Psoas muscle (tissue), 8 donors: ENCODE data around the gene PIR. TPM values are rescaled to one million over a fixed set of nuclear protein-coding genes. Genes with fewer than 3 reads are reported as not detected.
A peak's percentile ranks its signal among the peaks of the same experiment; 100 is the strongest.

Experiments used
- ATAC-seq, 4 donors: fragments of 200-7000 bp; cut with Tn5 transposase; one replicate each; pipeline ENCODE4 v1.9.1; 2020; ENCODE audit warnings: moderate library complexity in 3 of 4, mild to moderate bottlenecking in 2 of 4
- DNase-seq, 2 donors: peaks; one replicate each; pipeline ENCODE4 v3.0.0-alpha.2; 2020
- H3K27ac ChIP-seq: fragments of 200-600 bp; one replicate; pipeline ENCODE4 v1.8.0; 2022
- H3K27me3 ChIP-seq, 3 donors: fragments of 200-600 bp in 1 of 3; one replicate each; pipeline versions ENCODE4 v1.6.1 to v1.8.0; 2013 to 2022; ENCODE audit warnings: low read length in 2 of 3, mild to moderate bottlenecking in 2 of 3, moderate library complexity in 1 of 3; ENCODE audit not compliant: insufficient read depth in 3 of 3
- H3K36me3 ChIP-seq, 2 donors: fragments of 200-600 bp in 1 of 2; one replicate each; pipeline versions ENCODE4 v1.6.1 to v1.8.0; 2013 to 2022; ENCODE audit warnings: low read depth in 1 of 2, mild to moderate bottlenecking in 1 of 2, moderate library complexity in 1 of 2; ENCODE audit not compliant: insufficient read depth in 1 of 2
- H3K4me1 ChIP-seq: fragments of 200-600 bp; one replicate; pipeline ENCODE4 v1.8.0; 2022
- H3K4me3 ChIP-seq: fragments of 200-600 bp; one replicate; pipeline ENCODE4 v1.8.0; 2022; ENCODE audit warnings: mild to moderate bottlenecking
- H3K9me3 ChIP-seq: fragments of 200-600 bp; one replicate; pipeline ENCODE4 v1.8.0; 2022
- WGBS, 3 donors: extraction: QIAGEN DNeasy Blood & Tissue Kit; methylation state at CpG; one replicate each; pipeline versions ENCODE4 v1.1.6 to v1.1.7; 2013; 5-methylcytosine and 5-hydroxymethylcytosine counted together
- intact Hi-C, 2 donors: fragments of 100-400 bp; cut with DNase I; formaldehyde crosslinking; loops; one replicate each; pipeline versions ENCODE4 v1.11.0 to v1.14.2; 2022
- polyA plus RNA-seq, 3 donors: library from polyadenylated mRNA; stranded (reverse); fragments of 200-250 nt; gene quantifications; one replicate each; pipeline ENCODE4 v1.2.3, GENCODE V29; 2013
- total RNA-seq, 4 donors: library from RNA; stranded (reverse); fragmentation: NEBNext Ultra II Directional in 2 of 4; extraction: Animal tissue kit (Norgen Biotek cat#: 25700) in 2 of 4; gene quantifications; one replicate each; pipeline versions ENCODE4 v1.2.1 to v1.2.4, GENCODE V29; 2021 to 2023
- TF ChIP-seq, protein P1 (sequence below): fragments of 200-600 bp; IDR thresholded peaks from one replicate; pipeline ENCODE4 v1.8.0; 2022; ENCODE audit warnings: antibody characterized with exemption
- donor health status: healthy with polysubstance abuse.
- donor health status: DM: no; HTN: no; CAD: no; lungs with moderate emphysema.
- donor health status: Bipolar disorder and iron deficiency.
- donor health status: healthy.
- donor health status: DM: yes; HTN: yes; CAD: no.
- donor health status: DM: no; HTN: no; CAD: no.
- donor health status: DM: no; HTN: no; CAD: no.
- donor health status: DM: yes; HTN: yes; CAD: no.

PIR gene
- total and polyA plus RNA-seq, 7 donors, result 9.6 to 25.1 (median 14.3) TPM

DNA sequence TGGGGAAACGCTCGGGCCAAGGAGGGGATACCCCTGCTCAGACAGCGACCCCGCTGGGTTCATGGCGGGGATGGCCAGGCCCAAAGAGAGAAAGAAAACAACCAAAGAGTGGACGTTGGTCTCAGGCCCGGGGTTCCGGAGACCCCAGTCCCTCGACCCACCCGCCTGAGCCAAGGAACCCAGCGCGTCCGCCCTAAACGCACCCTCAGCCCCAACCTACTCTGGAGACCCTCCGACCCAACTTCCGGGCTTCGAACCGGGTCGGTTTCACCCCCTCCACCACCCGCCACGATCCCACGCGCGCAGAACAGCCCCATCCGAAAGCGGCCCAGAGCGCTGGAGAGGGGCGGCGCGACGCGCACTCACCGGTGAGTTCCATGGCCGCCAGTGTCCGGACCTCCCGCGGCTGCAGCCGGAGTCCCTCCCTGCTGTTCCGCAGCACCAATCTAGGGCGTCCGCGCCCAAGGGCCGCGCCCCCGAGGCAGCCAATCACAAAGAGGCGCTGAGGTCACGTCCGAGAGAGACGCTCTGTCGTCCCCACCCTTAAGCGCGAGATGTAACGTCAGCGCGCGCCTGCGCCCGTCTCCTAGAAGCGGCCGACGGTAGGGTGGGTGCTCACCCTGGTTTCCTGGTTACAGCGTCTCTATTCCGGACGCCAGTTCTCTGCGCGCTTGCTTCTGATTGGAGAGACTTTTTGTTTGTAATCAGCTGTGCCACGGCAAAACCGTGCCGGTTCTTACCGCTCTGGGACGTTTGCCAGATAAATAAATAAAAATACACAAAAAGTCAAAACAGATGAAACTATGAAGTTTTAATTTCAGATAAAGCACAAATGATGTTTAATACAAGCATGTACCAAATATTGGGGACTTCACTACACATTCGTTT lies 157.8 kb downstream of the PIR start, which contains the start of gene PIGA:
Gene PIGA (minus strand): TSS at position 389 of the 888 bp plus-strand sequence. CDS start 3,593 bp downstream, outside the sequence.
- peak; percentile 94 to 97 for DNase-seq
- TF ChIP-seq, protein P1, sequence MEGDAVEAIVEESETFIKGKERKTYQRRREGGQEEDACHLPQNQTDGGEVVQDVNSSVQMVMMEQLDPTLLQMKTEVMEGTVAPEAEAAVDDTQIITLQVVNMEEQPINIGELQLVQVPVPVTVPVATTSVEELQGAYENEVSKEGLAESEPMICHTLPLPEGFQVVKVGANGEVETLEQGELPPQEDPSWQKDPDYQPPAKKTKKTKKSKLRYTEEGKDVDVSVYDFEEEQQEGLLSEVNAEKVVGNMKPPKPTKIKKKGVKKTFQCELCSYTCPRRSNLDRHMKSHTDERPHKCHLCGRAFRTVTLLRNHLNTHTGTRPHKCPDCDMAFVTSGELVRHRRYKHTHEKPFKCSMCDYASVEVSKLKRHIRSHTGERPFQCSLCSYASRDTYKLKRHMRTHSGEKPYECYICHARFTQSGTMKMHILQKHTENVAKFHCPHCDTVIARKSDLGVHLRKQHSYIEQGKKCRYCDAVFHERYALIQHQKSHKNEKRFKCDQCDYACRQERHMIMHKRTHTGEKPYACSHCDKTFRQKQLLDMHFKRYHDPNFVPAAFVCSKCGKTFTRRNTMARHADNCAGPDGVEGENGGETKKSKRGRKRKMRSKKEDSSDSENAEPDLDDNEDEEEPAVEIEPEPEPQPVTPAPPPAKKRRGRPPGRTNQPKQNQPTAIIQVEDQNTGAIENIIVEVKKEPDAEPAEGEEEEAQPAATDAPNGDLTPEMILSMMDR, result no peak
- ATAC-seq, result peak; percentile 96 to 99 (median 98)
- peak within 1 kb of the TSS; percentile 84 for H3K27ac ChIP-seq
- peaks cover 24% of the 10 kb centered on the region for H3K4me1 ChIP-seq
- H3K36me3 ChIP-seq, result peaks cover 0 to 14% of the 10 kb centered on the region in 2 donors
- 0 to 29% (median 0%) methylated on average over 47 to 72 of the region's 72 CpGs for WGBS, 3 donors
- H3K4me3 ChIP-seq, result peak within 1 kb of the TSS; percentile 73
- intact Hi-C loops, result loop anchor here in 1 of 2 donors (10.0 kb wide), 1 partner anchor 339 kb away; no protein-coding TSS in a partner anchor
- H3K27me3 ChIP-seq, result no peaks in the 10 kb centered on the region
- H3K9me3 ChIP-seq, result no peaks in the 10 kb centered on the region

Other genes with a start within 250 kb of the PIR start
- 1 to 10 TPM in 1 of 4 donors, under 1 TPM in 2, not detected in 1; 0.46 to 1.3 (median 0.71) TPM for gene ASB9, start 223.2 kb downstream of the PIR start, total RNA-seq
- under 1 TPM; 0.12 to 0.69 (median 0.51) TPM for gene ASB9, start 223.2 kb downstream of the PIR start, polyA plus RNA-seq
- 10 to 100 TPM; 26.9 to 53.4 (median 47.6) TPM for gene ASB11, start 177.7 kb downstream of the PIR start, total RNA-seq
- gene ASB11, start 177.7 kb downstream of the PIR start, polyA plus RNA-seq, result 10 to 100 TPM in 1 of 3 donors, 1 to 10 TPM in 2; 1.5 to 10.4 (median 6.5) TPM
- gene PIGA, start 157.8 kb downstream of the PIR start, total RNA-seq, result 1 to 10 TPM; 2.6 to 5.8 (median 3.6) TPM
- gene PIGA, start 157.8 kb downstream of the PIR start, polyA plus RNA-seq, result 1 to 10 TPM; 1.9 to 3.3 (median 2.7) TPM
- gene VEGFD, start 108.9 kb downstream of the PIR start, total RNA-seq, result 1 to 10 TPM; 4.1 to 8.4 (median 6.5) TPM
- gene VEGFD, start 108.9 kb downstream of the PIR start, polyA plus RNA-seq, result 1 to 10 TPM; 1.2 to 8.4 (median 7.2) TPM
- 1 to 10 TPM in 1 of 4 donors, under 1 TPM in 3; 0.47 to 1.2 (median 0.65) TPM for gene BMX, start 7.5 kb upstream of the PIR start, total RNA-seq
- gene BMX, start 7.5 kb upstream of the PIR start, polyA plus RNA-seq, result under 1 TPM; 0.39 to 0.91 (median 0.56) TPM
- gene ACE2, start 107.6 kb upstream of the PIR start, total RNA-seq, result under 1 TPM; 0.19 to 0.74 (median 0.42) TPM
- 10 to 100 TPM in 1 of 3 donors, 1 to 10 TPM in 1, under 1 TPM in 1; 0.42 to 13.5 (median 1.1) TPM for gene ACE2, start 107.6 kb upstream of the PIR start, polyA plus RNA-seq
- not detected for gene CLTRN, start 171.5 kb upstream of the PIR start, total RNA-seq
- not detected for gene CLTRN, start 171.5 kb upstream of the PIR start, polyA plus RNA-seq
- gene CA5B, start 244.9 kb upstream of the PIR start, total RNA-seq, result 1 to 10 TPM in 3 of 4 donors, under 1 TPM in 1; 0.91 to 2.7 (median 1.5) TPM
- gene CA5B, start 244.9 kb upstream of the PIR start, polyA plus RNA-seq, result under 1 TPM; 0.25 to 0.60 (median 0.57) TPM